ENCODE data around the gene ARSG.

DNA sequence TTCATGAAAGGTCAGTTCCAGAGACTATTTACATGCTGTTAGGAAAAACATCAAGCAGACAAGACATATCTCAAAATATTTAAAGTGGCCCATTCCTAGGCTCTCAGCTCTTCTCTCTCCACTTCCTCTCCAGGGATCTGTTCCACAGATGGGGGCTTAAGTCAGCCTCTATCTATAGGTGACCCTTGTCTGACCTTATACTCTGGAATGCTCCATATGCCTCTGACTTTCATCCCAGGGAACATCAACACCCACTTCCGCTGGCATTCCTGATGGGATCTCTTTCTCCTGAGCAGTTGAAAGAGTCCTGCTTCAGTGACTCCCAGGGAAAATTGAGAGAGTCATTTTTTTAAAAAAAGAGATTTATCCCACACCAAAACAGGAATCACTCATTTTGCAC lies 177.5 kb downstream of the ARSG start:
- TF ChIP-seq, protein P1, sequence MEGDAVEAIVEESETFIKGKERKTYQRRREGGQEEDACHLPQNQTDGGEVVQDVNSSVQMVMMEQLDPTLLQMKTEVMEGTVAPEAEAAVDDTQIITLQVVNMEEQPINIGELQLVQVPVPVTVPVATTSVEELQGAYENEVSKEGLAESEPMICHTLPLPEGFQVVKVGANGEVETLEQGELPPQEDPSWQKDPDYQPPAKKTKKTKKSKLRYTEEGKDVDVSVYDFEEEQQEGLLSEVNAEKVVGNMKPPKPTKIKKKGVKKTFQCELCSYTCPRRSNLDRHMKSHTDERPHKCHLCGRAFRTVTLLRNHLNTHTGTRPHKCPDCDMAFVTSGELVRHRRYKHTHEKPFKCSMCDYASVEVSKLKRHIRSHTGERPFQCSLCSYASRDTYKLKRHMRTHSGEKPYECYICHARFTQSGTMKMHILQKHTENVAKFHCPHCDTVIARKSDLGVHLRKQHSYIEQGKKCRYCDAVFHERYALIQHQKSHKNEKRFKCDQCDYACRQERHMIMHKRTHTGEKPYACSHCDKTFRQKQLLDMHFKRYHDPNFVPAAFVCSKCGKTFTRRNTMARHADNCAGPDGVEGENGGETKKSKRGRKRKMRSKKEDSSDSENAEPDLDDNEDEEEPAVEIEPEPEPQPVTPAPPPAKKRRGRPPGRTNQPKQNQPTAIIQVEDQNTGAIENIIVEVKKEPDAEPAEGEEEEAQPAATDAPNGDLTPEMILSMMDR (IDR thresholded peaks at IDR 0.05) = no peak
- no peak for TF ChIP-seq POLR2AphosphoS5 (IDR thresholded peaks at IDR 0.05)
- no peak for TF ChIP-seq POLR2A (IDR thresholded peaks at IDR 0.05)
